ENCODE measurements around the gene TENM4.

GRCh38 chr11:79047980-79048379 lies 392.9 kb downstream of the TENM4 start:
- TF ChIP-seq CTCF (IDR thresholded peaks at IDR 0.05), result no peak
- TF ChIP-seq POLR2A (IDR thresholded peaks at IDR 0.05), result no peak
